Fibroblast of pulmonary artery (primary cell): Measurements from ENCODE around the gene NDUFA11.

ENCODE experiments used
- DNase-seq: peaks from one replicate; pipeline ENCODE4 v3.0.0-alpha.2; 2010; ENCODE audit warnings: low read depth
- H3K4me3 ChIP-seq: replicated peaks from 2 replicates; pipeline ENCODE4 v1.5.1; 2011; ENCODE audit warnings: low read depth, mild to moderate bottlenecking, control low read depth, low read length, moderate library complexity
- TF ChIP-seq, protein P1 (sequence below): IDR thresholded peaks from 2 replicates; pipeline ENCODE4 v1.5.1; 2011; ENCODE audit warnings: mild to moderate bottlenecking, control low read depth, low read length, inconsistent platforms; ENCODE audit errors: missing control alignments

Gene NDUFA11

DNA sequence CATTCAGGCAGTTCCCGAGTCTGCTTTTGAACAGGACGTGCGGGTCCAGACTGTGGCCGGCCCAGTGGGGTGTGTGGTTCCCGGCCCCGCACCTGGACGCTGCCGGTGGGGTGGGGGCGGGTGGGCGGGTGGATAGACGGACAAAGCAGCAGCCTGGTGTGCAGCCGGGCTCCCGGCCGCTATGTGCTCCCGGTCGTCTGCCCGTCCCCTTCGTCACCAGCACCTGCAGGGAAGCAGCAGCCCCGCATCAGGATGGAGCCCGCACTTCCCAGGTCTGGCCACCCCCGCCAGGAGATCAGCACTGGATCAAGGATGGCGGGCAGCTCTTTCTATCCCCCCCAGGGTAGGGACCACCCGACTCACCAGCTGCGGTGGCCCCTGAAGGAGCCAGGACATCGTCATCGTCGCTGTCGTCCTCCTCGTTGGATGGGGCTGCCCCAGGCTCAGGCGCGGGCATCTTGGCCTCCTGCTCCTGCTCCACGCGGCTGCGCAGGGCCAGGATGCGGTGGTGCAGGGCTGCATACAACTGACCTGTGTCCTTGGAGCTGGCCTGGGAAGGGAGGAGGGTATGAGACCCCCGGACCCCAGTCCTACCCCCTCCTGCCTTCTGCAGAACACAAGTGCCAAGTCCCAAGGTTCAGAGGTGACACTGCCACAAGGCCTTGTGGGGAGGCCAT, 14.0 kb upstream of the NDUFA11 start:
- H3K4me3 ChIP-seq: no peak overlapping the region
- DNase-seq: no peak
- TF ChIP-seq, protein P1, sequence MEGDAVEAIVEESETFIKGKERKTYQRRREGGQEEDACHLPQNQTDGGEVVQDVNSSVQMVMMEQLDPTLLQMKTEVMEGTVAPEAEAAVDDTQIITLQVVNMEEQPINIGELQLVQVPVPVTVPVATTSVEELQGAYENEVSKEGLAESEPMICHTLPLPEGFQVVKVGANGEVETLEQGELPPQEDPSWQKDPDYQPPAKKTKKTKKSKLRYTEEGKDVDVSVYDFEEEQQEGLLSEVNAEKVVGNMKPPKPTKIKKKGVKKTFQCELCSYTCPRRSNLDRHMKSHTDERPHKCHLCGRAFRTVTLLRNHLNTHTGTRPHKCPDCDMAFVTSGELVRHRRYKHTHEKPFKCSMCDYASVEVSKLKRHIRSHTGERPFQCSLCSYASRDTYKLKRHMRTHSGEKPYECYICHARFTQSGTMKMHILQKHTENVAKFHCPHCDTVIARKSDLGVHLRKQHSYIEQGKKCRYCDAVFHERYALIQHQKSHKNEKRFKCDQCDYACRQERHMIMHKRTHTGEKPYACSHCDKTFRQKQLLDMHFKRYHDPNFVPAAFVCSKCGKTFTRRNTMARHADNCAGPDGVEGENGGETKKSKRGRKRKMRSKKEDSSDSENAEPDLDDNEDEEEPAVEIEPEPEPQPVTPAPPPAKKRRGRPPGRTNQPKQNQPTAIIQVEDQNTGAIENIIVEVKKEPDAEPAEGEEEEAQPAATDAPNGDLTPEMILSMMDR: no peak

DNA sequence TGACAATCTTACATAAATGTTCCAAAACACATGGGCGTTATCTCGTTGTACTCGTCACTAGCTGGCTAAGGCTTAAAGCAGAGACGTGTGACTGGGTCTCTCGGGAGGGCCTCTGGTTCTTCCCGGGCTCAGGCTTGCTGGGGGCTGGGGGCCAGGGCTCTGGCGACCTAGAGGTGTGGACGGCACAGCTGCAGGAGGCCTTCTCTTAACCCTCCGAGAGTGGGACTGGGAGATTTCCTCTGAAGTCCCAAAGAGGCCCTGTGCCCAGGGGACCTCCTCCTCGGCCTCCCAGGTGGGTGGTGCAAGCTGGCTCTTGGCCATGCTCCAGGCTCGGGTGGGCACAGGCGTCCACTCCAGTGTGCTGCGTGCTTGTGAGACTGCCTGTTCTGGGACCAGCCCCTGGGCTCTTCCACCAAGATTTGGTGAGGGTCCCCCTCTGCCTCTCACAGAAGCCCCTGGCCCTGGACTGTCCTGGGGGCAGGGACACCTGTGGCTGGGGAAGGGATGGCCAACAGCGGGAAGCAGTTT, 12.7 kb upstream of the NDUFA11 start:
- H3K4me3 ChIP-seq: no peak overlapping the region
- no peak for DNase-seq
- TF ChIP-seq, protein P1: no peak

DNA sequence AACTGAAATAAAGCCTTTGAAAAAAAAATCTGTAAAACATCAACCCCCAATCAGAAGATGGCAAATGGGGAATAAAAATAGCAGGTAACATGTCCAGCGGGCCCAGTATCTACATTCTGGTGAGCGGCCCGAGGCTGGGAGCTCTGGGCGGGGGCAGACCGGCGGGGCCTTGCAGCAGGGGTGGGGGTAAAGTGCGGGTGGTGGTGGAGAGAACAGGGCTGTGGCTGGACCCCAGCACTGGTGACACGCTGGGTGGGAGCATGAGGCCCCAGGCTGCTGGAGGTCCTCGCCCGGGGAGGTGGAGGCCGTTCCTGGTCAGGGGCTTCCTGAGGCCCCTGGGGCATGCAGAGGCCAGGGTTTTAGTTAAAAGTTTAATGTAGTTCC, 12.2 kb upstream of the NDUFA11 start:
- TF ChIP-seq, protein P1: no peak
- no peak for DNase-seq
- H3K4me3 ChIP-seq: no peak overlapping the region

DNA sequence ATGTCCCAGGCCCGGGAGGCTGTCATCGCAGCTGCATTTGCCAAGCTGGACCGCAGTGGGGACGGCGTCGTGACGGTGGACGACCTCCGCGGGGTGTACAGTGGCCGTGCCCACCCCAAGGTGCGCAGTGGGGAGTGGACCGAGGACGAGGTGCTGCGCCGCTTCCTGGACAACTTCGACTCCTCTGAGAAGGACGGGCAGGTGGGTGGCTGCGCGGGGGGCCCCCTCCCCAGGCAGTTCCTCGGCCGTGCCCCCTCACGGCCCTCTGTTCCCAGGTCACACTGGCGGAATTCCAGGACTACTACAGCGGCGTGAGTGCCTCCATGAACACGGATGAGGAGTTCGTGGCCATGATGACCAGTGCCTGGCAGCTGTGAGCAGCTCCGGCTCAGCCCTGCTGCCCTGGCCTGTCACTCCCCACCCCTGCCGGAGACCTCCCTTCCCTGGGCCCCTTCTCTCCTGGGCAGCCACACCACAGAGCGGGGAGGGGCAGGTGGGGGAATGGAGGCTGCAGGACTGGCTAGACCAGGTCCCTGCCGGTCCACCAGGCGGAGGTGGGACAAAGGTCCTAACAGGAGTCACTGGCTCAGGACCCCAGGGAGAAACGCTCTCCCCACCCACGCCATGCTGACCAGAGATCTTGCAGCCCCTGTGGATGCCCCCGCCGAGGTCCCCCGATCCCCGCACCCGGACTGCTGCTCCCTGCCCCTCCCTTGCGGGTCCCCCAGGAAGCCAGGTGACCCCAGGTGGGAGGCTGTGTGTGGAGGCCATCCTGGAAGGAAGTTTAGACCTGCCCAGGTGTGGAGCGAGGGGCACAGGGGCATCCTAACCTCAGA, 11.6 kb upstream of the NDUFA11 start:
- H3K4me3 ChIP-seq: no peak overlapping the region
- no peak for DNase-seq
- TF ChIP-seq, protein P1: no peak

DNA sequence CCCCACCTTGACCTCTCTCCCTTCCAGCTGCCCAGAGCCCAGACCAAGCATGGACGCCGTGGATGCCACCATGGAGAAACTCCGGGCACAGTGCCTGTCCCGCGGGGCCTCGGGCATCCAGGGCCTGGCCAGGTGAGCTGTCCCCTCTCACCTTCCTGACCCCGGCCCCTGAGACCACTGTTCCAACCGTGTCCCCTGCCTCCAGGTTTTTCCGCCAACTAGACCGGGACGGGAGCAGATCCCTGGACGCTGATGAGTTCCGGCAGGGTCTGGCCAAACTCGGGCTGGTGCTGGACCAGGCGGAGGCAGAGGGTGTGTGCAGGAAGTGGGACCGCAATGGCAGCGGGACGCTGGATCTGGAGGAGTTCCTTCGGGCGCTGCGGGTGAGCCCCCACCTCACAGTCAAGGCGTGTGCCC, 10.8 kb upstream of the NDUFA11 start:
- DNase-seq: no peak

DNA sequence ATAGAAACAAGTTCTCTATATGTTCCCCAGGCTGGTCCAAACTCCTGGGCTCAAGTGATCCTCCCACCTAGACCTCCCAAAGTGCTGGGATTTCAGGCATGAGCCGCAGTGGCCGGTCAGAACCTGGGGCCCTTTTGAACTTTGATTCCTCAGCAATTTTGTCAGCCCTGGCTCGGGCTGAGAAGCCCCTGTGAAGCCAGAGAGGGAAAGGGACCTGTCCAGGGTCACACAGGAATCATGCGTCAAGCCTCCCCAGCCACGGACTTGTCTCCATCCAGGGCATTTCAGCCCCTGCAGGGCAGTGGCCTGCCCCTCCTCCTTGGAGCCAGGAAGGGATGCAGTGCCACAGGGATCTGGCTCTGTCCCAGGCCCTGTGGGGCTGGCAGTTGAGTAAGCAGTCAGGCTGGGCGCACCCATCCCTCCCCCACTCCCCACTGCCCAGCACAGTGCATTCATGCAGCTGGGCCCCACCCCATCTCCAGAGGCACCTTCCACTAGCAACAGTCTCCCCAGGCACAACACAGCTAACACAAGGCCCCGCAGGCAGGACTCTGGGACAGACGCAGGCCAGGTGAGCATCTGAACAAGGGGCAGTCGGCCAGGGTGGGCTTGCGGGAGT, 10.3 kb upstream of the NDUFA11 start, which contains the start of gene CAPS:
Gene CAPS, plus strand, starts transcription at position 516 of the 619 bp plus-strand sequence. CDS start 153 bp downstream, outside the sequence.
- H3K4me3 ChIP-seq: no peak within 1 kb of the TSS
- TF ChIP-seq, protein P1: no peak
- peak; percentile 46 for DNase-seq

More for the DNA sequence above, 10.8 kb upstream of the NDUFA11 start:
- TF ChIP-seq, protein P1: no peak
- no peak overlapping the region for H3K4me3 ChIP-seq
